Hepatic stellate cell (primary cell): Measurements from ENCODE around the gene NOTO.
"Not testable (repeated sequence)": the region's sequence is repeated elsewhere in the genome, so short reads cannot be mapped to it uniquely, and the experiment has no call there.

Experiments used
- DNase-seq: peaks from one replicate; pipeline ENCODE4 v3.0.0; 2011; ENCODE audit warnings: low spot score

The NOTO gene

DNA sequence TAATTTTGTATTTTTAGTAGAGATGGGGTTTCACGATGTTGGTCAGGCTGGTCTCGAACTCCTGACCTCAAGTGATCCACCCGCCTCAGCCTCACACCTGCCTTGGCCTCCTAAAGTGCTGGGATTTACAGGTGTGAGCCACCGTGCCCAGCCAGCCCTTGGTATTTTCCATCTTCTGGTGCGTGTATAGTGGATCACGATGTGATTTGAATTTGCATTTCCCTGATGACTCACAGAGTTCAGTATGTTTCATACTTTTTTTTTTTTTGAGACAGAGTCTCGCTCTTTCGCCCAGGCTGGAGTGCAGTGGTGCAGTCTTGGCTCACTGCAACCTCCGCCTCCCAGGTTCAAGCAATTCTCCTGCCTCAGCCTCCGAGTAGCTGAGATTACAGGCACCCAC is 2.1 kb upstream of the NOTO start:
- DNase-seq = not testable (repeated sequence)

DNA sequence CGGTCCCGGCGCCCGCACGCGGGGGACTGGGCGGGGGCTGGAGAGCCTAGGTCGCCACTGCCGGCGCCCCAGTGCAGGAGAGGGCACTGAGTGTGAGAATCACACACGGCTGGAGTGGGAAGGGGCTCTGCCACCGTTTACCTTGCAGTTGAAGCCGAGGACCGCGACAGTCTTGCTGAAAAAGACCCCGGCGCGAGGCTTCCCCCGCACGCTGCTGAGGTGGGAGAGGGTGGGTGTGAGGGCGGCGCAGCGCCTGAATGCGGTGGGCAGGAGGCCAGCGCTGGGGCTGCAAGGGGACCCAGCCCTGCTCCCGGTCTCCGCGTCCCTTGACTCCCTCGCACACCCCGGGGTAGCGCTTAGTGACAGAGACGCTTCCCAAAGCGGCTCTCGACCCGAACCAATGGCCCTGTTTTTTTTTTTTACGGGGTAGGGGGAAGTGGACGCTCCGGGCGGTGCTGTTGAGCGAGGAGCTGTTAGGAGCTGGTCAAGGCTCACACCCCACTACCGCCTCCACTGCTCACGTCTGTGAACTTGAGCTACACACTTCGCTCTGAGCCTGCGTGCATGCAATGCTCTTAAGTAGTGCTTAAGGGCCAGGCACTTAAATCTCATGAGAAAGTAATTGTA is 794 bp downstream of the NOTO start:
- DNase-seq = no peak

DNA sequence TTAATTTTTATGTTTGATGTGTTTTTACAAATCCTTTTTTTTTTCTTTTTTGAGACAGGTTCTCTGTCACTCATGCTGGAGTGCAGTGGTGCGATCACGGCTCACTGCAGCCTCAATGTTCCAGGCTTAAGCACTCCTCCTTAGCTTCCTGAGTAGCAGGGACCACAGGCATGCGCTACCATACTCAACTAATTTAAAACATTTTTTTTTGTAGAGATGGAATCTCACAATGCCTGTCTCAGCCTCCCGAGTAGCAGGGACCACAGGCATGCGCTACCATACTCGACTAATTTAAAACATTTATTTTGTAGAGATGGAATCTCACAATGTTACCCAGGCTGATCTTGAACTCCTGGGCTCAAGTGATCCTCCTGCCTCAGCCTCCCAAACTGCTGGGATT is 3.2 kb downstream of the NOTO start:
- DNase-seq = no peak

DNA sequence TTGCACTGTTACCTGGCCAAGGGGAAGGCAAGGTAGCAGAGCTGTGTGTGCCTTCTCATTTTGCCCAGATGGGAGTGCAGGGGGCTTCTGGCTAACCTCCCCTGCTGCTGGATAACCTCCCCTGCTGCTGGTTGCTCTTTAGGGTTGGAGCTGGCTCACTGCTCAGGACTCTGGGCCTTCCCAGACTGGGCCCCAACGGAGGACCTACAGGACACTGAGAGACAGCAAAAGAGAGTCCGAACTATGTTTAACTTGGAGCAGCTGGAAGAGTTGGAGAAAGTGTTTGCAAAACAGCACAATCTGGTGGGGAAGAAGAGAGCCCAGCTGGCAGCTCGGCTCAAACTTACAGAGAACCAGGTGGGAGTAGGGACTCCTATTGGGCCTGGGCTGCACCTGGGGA is 5.9 kb downstream of the NOTO start:
- no peak for DNase-seq

DNA sequence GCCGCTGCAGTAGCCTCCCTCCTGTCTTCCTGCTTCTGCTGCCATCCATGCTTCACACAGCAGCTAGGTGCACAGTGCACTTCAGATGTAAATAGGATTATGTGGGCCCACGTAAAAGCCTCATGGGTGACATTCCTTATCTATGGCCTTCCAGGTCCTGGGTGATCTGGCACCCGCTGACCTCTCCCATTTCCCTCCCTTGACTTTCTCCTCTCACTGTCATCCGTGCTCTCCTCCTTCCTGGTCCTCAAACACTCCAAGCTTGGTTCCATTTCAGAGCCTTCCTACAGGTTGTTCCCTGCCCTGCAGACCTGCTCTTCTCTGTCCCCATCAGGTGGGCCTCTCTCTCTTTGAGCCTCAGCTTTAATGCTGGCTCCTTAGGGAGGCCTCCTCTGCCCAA is 7.6 kb downstream of the NOTO start:
- no peak for DNase-seq

DNA sequence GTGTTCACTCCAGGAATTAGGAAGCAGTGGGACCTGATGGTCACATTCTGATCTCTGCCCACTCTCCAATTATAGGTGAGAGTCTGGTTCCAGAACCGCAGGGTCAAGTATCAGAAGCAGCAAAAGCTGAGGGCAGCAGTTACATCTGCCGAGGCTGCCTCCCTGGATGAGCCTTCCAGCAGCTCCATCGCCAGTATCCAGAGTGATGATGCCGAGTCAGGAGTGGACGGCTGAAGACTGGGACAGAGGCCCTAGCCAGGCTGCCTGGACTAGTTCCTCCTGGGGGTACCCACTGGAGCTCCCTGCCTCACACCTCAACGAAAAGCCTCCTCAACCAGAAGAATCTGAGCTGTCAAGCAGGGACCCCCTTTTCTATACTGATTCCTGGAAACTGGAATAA is 8.3 kb downstream of the NOTO start:
- DNase-seq = no peak

DNA sequence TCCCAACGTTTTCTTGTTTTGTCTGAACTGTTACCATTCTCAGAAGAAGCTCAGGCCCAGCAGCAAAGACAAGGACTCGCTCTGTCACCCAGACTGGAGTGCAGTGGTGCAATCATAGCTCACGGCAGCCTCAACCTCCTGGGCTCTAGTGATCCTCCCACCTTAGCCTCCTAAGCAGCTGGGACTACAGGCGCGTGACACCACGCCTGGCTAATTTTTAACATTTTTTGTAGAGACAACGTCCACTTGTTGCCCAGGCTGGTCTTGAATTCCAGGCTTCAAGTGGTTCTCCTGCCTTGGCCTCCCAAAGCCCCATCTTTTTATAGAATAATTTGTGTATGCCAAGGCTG is 9.7 kb downstream of the NOTO start:
- DNase-seq = no peak

DNA sequence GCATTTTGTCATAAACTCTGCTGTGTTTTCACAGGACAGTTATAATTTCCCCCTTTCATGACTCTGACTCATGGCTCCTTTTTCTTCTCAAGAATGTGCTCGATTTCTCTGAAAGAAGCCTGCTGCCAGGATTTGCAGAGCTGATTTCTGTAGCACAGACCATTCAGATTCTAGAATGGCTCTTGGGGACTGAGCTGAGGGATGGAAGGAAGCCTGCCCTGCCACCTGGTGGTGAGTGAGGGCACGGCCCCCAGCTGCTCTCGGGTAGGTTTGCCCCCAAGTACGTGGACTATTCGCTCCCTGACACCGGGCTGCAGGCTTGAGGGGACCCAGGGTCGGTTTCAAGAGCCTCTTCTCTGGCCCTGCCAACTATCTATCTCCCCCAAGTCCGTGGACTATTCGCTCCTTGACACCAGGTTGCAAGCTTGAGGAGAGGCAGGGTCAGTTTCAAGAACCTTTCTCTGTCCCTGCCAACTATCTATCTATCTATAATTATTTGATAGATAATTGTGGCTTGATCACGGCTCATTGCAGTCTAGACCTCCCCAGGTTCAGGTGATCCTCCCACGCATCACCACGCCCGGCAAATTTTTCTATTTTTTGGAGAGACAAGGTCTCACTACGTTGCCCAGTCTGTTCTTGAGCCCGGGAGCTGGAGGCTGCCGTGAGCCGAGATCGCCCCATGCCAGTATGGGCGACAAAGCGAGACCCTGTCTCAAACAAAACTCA is 10.2 kb downstream of the NOTO start:
- DNase-seq = peak; percentile 88

DNA sequence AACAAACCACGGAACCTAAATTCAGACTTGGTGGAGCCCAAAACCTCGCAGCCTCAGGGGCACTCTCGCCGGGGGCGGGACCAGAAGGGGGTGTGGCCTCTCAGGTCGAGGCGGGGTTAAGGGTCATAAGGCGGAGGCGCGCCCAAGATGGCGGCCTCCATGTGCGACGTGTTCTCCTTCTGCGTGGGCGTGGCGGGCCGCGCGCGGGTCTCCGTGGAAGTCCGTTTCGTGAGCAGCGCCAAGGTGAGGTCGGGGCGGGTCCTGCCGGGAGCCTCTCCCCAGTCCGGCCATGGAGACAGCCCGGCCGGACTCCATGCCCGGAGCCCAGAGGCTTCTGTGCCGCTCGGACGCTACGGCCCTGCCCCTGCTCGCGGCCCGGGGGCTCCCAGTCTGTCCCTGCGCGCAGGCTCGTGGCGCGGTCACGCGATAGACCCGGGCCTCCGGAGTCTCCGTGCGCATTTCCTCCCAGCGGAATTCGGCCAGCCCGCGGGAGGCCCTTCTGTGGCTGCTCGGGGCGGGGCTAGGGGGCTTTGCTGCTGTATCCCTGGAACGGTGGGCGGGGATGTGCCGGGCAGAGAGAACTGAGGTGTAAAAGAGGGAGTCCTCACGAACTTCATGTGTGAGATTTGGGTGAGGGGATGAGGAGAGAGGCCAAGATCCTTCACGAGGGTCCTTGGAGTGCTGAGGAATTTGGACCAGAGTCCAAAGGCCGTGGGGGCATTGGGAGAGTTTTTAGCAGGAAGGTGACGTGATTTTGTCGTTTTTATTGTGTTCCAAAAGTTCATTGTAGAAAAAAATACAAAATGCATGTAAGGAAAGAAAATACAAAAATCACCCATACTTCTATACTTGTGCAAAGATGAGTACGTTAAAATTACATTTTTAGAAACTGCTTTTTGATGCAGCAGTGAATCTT is 12.0 kb downstream of the NOTO start, which contains the start of gene SMYD5:
SMYD5 (plus strand) TSS at position 126 of the 916 bp plus-strand sequence; CDS start at position 148, 22 bp downstream.
- peak; percentile 83 for DNase-seq

DNA sequence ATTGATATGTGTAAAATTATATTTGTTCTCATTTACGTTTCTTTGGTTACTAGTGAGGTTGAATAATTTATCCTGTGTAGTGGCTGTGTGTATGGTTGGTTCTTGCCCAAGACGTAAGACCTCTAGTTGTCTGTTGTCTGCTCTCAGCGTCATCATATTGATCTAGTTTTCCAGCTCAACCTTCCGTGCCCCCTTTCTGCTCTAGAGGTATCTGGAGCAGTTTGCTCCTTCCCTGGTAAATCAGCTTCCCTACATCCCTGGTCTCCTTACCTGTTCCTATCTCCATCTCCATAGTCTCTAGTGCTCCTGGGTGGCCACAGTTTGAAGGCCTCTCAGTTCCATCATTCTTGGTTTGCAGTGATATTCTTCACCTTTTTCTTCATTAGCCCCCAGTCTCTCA is 12.9 kb downstream of the NOTO start:
- DNase-seq = no peak

DNA sequence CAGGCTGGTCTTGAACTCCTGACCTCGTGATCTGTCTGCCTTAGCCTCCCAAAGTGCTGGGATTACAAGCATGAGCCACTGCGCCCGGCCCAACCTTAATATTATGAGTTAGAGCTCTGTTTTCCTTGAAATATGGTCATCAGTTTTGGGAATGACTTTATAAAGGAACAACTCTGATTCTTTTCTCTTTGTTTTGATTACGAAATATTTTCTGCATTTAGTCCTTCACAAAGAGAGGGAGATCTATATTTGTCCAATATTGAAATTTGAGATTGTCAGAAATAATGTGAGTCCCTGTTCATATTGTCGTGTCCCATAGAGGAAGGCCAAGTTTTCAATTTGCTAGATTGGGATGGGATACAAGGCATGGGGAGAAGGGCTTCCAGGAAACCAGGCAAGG is 14.8 kb downstream of the NOTO start:
- no peak for DNase-seq

DNA sequence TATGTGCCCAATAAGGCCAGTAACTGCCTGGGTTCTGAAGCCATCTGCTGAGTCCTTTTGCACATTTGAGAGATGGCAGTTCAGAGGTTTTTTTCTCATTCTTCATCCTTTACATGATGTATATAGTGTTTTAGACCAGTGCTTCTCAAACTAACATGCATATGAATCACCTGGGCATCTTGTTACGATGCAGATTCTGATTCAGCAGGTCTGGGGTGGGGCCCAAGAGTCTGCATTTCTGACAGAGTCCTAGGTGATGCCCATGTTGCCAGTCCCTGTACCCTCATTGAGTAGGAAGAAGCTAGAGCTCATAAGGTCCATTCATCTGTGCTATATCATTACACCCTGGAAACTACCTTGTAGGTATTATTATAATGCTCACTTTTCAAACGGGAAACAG is 15.5 kb downstream of the NOTO start:
- no peak for DNase-seq

DNA sequence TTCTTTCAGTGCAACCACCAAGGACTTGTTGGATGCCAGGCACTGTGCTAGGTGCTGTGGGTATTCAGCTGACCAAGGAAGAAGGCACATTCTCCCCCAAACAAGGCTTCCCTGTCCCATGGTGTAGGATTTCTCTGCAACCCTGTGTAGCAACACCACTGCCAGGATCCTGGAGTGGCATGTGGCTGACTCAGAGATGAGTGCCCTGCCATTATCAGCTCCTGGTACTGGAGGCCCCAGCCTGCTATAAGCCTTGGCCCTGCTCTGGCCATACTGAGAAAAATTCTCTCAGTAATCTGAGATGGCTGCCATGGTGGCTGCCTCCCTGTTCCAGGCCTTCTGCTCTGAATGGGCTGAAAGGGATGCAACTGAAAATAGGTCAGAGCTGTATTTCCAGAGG is 15.9 kb downstream of the NOTO start:
- no peak for DNase-seq

DNA sequence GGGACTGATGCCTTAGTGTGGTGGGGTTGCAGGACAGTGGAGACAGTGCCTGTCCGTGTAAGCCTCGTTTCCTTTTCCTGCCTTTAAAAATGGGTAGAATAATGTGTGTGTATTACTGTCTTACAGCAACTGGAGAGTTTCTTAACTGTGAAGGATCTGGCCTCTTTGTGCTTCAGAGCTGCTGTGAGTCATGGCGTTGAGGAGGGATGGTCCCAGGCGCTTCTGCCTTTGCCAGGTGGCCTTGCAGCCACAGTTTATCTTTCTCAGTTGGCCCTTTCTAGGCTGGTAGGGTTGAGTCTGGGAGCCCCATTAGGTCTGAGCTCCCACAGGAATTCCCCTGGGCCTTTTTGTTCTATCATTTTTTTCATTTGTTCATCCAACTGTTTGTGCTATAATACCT is 21.4 kb downstream of the NOTO start:
- DNase-seq = no peak

DNA sequence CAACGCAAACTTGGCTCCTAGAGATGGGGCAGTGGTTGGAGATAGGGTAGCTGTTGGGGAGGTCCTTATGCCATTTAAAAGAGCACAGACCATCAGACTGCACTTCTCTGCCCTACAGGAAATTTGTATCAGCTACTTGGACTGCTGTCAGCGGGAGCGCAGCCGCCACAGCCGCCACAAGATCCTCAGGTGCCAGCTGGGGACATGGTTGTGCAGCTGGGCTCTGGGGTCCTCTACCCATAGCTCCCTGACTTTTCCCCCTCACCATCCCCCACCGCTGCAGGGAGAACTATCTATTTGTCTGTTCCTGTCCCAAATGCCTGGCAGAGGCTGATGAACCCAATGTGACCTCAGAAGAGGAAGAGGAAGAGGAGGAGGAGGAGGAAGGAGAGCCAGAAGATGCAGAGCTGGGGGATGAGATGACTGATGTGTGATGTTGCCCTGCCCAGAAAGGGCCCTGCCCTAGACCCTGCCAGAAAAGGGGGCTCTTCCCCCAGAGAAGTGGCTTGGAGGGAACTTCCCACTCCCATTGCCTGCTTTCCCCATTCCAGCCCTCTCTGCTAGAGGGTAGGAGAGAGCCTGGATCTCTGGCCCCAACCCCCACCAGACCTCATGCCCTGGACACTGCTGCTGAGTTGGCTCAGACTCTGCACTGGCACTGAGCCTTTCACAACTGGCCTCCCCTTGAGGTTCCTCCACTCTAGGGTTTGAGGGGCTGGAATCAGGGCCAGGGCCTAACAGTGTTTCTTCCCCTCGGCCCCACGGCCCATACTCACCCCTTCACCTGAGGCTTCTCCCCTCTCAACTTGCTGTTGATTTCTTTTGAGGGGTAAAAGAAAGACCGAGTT is 23.4 kb downstream of the NOTO start:
- no peak for DNase-seq

DNA sequence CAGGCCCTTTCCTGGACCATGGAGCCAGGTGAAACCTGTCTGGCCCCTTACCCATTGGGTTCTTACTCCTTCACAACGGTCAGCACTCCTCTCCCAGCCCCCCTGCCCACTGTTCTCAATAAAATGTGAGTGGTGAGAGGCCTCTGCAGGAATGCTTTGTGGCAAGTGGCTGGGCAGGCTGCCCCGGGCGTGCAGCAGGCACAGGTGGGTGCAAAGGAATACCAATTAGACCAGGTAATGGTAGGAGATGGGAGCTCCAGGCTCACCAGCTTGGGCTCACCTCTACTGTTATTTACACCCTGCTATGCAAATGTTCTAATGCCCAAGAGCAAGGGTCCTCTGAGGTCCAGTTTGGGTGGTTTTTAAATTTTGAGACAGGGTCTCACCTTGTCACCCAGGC is 24.7 kb downstream of the NOTO start:
- DNase-seq = no peak

DNA sequence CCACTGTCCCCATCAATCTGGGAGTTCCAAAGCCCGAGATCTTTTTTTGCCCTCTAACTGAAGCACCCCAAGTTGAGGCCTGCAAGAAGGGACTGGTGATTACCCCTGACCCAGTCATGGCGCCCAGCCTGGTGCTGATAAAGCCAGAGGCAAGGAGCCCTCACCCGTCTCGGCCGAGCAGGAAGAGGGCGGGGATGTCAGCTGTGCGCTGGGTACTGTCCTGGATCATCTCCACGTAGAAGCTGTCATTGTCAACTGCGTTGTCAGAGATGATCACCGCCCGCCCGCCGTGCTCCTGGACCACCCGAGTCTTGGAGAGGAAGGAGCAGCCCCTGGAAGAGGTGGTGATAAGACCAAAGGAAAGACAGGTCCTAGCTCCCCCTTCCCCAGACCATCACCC is 26.3 kb downstream of the NOTO start:
- no peak for DNase-seq

DNA sequence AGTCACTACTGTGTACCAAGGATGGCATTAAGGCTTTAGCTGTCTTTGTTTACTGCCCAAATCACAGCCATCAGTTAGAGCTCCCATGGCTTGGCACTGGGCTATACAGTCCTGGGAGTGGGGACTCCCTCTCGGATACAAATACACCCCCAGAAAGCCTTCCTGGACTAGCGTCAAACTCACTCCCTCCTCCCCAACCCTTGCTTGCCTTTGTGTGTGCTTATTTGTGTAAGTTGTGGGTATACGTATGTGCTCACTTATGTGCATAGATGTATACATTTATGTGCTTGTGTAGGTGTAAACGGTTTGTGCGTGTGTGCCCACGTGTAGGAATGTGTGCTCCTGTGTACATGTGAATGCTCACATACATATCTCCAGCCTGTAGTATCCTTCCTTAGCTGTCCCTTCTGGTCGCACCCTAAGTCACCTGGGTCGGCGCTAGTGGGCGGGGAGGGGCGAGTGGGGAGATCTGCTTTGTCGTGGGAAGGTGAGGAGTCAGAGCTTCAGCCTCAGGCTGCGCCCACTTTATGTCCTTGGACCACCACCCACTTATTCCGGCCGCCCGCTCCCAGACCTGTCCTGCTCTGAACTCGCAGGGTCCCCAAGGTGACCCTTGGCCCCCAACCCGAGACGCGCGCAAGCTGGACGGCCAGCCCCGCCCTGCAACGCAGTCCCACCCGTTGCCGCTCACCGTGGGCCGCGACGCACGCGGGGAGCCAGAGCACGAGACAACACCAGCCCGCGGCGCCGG is 30.2 kb downstream of the NOTO start:
- DNase-seq = no peak

DNA sequence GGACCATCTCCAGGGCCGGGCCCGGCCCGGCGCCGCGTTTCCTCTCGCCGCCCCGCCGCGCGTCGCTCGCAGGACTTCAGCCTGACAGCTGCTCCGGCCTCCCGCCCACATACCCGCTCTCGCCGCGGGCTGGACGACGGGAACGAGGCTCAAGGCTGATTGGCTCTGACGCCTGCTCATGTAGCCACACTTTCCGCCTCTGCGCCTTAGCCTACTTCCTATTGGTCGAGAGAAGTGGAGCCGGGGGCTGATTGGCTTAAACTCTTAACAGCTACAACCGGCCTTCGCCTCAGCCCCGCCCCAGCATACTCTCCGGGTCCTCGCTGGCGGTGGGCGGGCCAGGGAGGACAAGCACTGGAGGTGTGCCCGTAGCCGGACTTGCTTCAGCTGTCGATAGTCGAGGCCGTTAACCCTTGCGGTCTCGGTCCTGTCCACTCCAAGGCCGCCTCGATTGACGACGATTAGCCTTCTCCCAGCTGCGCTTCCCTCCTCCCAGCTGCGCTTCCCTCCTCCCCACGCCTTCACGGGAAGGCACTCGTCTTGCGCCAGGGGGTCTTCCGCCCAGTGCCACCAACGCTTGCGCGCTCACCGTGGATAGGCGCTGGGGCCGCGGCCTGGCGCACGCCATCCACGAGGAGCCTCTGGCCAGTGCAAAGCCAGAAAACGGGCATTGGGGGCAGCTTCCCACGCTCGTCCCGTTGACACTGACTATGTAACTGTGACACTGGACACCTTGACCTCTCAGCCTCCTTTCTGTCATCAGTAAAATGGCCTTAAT is 31.0 kb downstream of the NOTO start, which contains the start of gene PRADC1:
PRADC1 (minus strand) TSS at position 86 of the 778 bp plus-strand sequence; CDS start at position 7, 79 bp downstream.
- DNase-seq = peak; percentile 100
